GM12891 (cell line): Measurements from ENCODE around the gene G6PD.

Experiments
- PAX5 ChIP-seq: IDR thresholded peaks from 2 replicates; pipeline ENCODE4 v1.6.1; 2011; ENCODE audit warnings: low read length, moderate library complexity, mild to moderate bottlenecking; ENCODE audit not compliant: insufficient read depth, severe bottlenecking
- POLR2A ChIP-seq: IDR thresholded peaks from 2 replicates; pipeline ENCODE4 v1.6.1; 2011; ENCODE audit warnings: low read depth, low read length, control low read depth
- POLR2AphosphoS5 ChIP-seq: IDR thresholded peaks from 2 replicates; pipeline ENCODE4 v1.6.1; 2011; ENCODE audit warnings: low read depth, low read length, control low read depth
- SPI1 ChIP-seq: IDR thresholded peaks from 2 replicates; pipeline ENCODE4 v1.6.1; 2011; ENCODE audit warnings: low read depth, low read length, control low read depth
- TAF1 ChIP-seq: IDR thresholded peaks from 2 replicates; pipeline ENCODE4 v1.6.1; 2011; ENCODE audit warnings: low read depth, low read length, control low read depth

- TF ChIP-seq POLR2A (no peak), POLR2AphosphoS5 (no peak), TAF1 (no peak), SPI1 (no peak), PAX5 (no peak)
Observed at GRCh38 chrX:154540897-154541535, 5.6 kb downstream of the G6PD start.
